Suprapubic skin (tissue), 4 donors: ENCODE measurements around the gene VILL.
"Not testable (repeated sequence)": the region's sequence is repeated elsewhere in the genome, so short reads cannot be mapped to it uniquely, and the experiment has no call there.

Source experiments
- EP300 ChIP-seq: sonication (generic); formaldehyde crosslinking; IDR thresholded peaks from one replicate; pipeline ENCODE4 v1.6.1; 2017; ENCODE audit warnings: antibody characterized with exemption
- POLR2A ChIP-seq, 2 donors: fragments of 450-650 bp; IDR thresholded peaks; one replicate each; pipeline ENCODE4 v1.6.1; 2017; ENCODE audit warnings: antibody characterized with exemption in 2 of 2, mild to moderate bottlenecking in 2 of 2, moderate library complexity in 2 of 2
- POLR2AphosphoS5 ChIP-seq, 3 donors: sonication (generic); formaldehyde crosslinking; IDR thresholded peaks; one replicate each; pipeline ENCODE4 v1.6.1; 2017; ENCODE audit warnings: antibody characterized with exemption in 3 of 3
- TF ChIP-seq, protein P1 (sequence below), 2 donors: fragments of 200-600 bp in 1 of 2; fragments of 450-650 bp in 1 of 2; sonication (generic) in 1 of 2; IDR thresholded peaks; one replicate each; pipeline ENCODE4 v1.5.1; 2016 to 2019; ENCODE audit warnings: antibody characterized with exemption in 2 of 2, mild to moderate bottlenecking in 1 of 2, moderate library complexity in 1 of 2

DNA sequence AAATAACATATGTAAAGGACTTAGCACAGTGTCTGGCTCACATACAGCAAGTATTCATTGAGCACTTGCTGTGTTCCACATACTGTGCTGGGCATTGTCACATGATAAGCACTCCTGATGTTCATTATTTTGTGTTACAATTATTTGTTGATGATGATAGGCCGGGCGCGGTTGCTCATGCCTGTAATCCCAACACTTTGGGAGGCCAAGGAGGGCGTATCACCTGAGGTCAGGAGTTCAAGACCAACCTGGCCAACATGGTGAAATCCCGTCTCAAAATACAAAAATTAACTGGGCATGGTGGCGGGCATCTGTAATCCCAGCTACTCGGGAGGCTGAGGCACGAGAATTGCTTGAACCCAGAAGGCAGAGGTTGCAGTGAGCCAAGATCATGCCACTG, 18.5 kb upstream of the VILL start:
- TF ChIP-seq, protein P1, sequence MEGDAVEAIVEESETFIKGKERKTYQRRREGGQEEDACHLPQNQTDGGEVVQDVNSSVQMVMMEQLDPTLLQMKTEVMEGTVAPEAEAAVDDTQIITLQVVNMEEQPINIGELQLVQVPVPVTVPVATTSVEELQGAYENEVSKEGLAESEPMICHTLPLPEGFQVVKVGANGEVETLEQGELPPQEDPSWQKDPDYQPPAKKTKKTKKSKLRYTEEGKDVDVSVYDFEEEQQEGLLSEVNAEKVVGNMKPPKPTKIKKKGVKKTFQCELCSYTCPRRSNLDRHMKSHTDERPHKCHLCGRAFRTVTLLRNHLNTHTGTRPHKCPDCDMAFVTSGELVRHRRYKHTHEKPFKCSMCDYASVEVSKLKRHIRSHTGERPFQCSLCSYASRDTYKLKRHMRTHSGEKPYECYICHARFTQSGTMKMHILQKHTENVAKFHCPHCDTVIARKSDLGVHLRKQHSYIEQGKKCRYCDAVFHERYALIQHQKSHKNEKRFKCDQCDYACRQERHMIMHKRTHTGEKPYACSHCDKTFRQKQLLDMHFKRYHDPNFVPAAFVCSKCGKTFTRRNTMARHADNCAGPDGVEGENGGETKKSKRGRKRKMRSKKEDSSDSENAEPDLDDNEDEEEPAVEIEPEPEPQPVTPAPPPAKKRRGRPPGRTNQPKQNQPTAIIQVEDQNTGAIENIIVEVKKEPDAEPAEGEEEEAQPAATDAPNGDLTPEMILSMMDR (IDR thresholded peaks at IDR 0.05), result not testable (repeated sequence)
- TF ChIP-seq POLR2A (IDR thresholded peaks at IDR 0.05); EP300; POLR2AphosphoS5 (IDR thresholded peaks at IDR 0.05): not testable (repeated sequence)
